ENCODE results near the gene ENSA.
"Not testable (repeated sequence)": the region's sequence is repeated elsewhere in the genome, so short reads cannot be mapped to it uniquely, and the experiment has no call there.

Gene ENSA

GRCh38 chr1:150580966-150581365 lies 48.4 kb downstream of the ENSA start:
- DNase-seq (ENCODE audit: low read depth in 2 of 2), result not testable (repeated sequence)

DNA sequence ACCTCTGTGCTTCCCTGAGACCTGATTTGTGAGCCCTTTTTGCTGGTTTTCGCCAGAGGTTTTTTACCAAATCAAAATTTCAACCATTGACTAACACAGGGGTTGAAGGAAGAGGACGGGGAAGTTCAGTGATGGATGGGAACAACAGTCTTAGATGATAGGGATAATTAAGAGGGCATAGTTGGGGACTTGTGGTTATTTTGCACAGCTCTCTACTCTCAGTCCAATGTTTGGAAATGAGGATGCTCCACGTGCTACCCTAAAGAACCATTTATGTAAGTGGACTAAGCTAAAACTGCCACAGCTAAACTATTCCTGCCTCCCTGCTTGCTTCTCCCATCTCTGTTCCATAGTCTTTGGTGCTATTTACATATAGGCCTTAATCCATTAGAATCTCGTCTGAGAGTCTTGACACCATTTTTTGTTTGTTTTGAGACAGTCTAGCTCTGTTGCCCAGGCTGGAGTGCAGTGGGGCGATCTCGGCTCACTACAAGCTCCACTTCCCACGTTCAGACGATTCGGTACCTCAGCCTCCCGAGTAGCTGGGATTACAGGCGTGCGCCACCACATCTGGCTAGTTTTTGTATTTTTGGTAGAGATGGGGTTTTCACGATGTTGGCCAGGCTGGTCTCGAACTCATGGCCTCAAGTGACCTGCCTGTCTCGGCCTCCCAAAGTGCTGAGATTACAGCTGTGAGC lies 49.3 kb downstream of the ENSA start:
- no peak for DNase-seq (ENCODE audit: low read depth in 2 of 2)

GRCh38 chr1:150579110-150579944 lies 50.1 kb downstream of the ENSA start, which contains the start of gene MCL1:
Gene MCL1, minus strand, starts transcription at chr1:150579610. Its CDS starts 80 bp downstream, at chr1:150579530.
- peak; percentile 71 to 74 for DNase-seq (ENCODE audit: low read depth in 2 of 2)

GRCh38 chr1:150578272-150579109 lies 50.9 kb downstream of the ENSA start:
- DNase-seq (ENCODE audit: low read depth in 2 of 2), result no peak

DNA sequence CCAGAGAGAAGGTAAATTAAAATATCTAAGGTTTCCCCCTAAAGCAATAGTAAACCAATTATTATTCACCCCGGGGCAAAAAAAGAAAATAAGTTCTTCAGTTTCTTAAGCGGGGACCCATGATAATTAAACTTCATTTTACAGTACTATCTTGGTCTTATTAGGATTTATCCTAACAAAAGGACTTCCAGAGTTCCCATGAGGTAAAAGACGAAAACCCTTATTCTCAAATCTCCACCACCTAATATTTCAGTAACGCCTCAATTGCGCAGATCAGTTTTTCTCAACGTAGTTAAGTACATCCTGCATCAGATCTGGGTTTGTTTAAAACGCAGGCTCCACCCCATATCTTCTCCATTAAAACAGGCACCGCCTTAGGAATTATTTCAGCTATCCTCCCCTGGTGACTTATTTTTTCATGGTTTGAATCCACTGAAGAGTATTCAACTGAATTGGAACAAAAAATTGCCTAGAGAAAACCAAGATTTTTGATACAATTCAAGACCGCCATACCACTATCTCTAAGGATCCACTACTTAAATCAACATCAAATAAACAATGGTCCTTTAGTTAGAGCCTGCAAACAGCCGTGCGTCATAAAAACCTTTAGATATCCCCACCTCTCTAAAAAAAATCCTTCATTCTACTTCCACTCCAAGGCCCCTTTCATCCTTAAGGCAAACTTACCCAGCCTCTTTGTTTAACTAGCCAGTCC lies 51.7 kb downstream of the ENSA start:
- DNase-seq (ENCODE audit: low read depth in 2 of 2), result no peak

DNA sequence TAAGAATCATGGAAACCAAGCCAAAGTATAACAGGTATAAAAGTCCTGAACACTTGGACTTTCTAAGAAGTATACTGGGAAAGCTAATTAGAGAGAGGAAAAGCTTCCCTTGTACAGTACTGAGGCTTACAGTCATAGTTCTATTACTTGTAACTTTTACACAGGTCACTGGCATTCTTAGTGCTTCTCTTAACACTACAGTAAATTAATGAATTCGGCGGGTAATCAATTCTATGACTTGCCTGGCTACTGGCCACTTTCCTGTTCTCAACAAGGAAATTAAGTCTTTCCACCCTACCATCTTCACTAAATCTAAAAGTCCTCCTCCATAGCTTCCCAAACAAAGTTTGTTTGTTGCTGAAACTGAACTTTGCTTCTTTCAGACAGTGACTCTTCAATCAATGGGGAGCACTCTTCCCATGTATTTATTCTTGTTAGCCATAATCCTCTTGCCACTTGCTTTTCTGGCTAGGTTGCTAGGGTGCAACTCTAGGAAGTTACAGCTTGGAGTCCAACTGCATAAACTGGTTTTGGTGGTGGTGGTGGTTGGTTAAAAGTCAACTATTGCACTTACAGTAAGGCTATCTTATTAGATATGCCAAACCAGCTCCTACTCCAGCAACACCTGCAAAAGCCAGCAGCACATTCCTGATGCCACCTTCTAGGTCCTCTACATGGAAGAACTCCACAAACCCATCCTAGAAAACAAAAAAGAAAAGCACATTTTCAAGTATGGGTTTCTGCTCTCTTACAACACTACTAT lies 52.4 kb downstream of the ENSA start:
- DNase-seq (ENCODE audit: low read depth in 2 of 2), result no peak

DNA sequence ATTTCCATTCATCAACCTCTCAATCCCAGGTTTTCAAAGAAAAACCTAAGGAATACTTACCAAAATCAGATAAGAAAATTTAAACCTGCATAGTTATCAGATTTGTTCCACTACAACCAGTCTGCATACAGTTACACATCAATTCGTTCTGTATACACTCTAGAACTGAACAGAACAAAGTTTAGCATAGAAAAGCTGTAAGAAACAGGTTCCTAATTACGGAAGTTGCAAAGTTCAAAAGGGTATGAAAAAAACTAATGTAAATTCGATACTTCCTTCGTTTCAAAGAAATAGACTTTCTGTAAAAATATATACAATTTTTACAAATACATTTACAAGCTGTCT lies 53.1 kb downstream of the ENSA start:
- DNase-seq (ENCODE audit: low read depth in 2 of 2), result no peak

- no peak for DNase-seq (ENCODE audit: low read depth in 2 of 2)
These were observed 53.7 kb downstream of the ENSA start for GRCh38 chr1:150575518-150576366.

DNA sequence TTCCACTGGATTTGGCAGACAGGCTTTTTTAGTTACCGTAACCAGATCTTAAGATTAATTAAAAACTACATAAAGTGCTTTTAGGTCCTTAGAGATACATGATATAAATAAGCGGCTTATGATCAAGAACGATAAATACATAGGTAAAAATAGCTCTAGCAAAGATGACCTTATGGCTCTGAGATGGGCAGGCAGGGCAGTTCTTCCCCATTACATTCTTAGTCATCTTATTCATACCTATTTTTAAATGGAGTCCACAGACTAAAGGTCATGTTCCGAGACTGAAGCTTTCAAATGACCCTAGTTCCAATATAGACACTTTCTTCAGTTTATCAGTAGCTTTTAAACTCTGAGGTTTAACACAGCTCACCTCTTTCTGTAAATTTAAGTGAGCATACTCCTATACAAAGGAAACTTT lies 54.3 kb downstream of the ENSA start:
- no peak for DNase-seq (ENCODE audit: low read depth in 2 of 2)

DNA sequence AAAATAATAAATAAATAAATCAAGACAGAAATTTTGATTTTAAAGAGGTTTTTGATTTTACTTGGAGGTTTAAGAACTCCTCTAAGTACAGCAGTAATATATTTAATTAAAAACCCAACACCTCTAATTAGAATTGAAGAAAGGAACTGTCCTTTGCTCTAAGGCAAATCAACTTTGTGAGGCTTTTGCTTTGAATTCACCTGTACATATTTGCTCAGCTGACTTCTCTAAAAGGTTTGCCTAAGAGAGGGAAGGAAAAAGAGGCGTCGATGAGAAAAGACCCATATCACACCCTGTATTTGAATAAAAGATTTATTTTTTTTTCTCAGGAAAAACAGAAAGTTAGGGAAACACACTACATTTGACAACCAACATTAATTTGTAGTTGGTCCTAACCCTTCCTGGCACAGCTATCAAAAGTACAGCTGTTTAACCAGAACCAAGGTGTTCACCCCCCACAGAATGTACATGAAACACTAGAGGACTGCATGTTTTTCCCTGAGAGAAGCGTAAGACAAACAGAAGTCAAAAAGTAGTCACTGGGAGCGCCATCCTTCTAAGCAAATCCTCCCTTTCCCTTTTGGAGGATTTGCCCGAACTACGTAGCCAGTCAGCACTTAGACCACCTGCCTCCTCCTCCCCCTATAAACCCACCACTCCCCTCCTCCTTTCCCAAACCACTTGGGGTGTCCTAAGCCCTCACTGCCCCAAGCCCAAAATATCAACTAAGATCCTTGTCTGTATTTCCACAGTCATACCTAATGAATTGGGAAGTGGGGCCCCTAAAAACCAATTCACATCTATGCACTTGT lies 54.9 kb downstream of the ENSA start:
- no peak for DNase-seq (ENCODE audit: low read depth in 2 of 2)

GRCh38 chr1:150573648-150574071 lies 55.8 kb downstream of the ENSA start:
- not testable (repeated sequence) for DNase-seq (ENCODE audit: low read depth in 2 of 2)

DNA sequence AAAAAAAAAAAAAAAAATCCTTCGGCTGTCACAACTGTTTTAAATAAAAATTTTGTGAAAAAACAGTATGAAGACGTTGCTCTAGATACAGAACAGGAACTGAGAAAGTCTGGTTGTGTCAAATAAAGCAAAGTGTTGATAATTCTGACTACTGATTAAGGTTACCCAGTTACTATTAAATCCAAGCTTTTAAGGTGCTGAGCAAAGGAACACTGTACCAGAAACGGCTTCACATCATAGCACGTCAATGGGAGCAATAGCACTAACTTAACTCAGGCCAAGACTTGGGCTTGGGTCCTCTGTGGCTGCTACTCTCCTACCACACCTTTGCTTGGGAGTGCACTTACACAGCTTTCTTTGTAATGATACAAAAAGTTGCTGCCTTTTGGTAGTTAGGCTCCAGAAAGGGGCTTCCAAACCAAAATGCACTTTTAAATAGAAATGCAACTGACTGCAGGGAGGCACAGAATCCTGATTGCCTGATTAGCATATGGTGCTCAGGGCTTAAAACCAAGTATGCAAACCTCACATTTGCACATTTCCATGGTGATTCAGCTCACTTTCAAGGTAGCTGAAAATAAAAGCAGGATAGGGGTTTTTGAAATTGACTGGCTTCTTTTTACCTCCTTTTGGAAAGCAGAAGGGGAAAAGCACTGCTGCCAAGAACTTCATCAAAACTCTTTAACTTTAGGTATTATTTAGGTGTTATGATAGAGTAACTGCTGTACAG lies 56.3 kb downstream of the ENSA start:
- no peak for DNase-seq (ENCODE audit: low read depth in 2 of 2)
